Central memory CD4-positive, alpha-beta T cell (primary cell): ENCODE data around the gene PCSK1N.
"Not testable (repeated sequence)": the region's sequence is repeated elsewhere in the genome, so short reads cannot be mapped to it uniquely, and the experiment has no call there.

Source experiments
- DNase-seq: peaks from one replicate; pipeline ENCODE4 v3.0.0; 2022
- total RNA-seq, 3 experiments: gene quantifications; one replicate each; lab custom pipeline; 2026; lab: John Stamatoyannopoulos, UW

Gene PCSK1N
- total RNA-seq: 1.4 to 5.8 (median 2.7) reads per million in 3 experiments

- DNase-seq: peak; percentile 46
Observed at GRCh38 chrX:48835524-48836329, at the start of gene PCSK1N. TSS of gene PCSK1N (minus strand) at chrX:48835610. CDS start at chrX:48835532, 78 bp downstream.

- no peak for DNase-seq
Observed at GRCh38 chrX:48883729-48884128, 48.3 kb upstream of the PCSK1N start.

GRCh38 chrX:48876944-48877343 is 41.5 kb upstream of the PCSK1N start:
- DNase-seq: not testable (repeated sequence)

GRCh38 chrX:48872017-48872416 is 36.6 kb upstream of the PCSK1N start:
- not testable (repeated sequence) for DNase-seq

GRCh38 chrX:48864210-48864609 is 28.8 kb upstream of the PCSK1N start:
- no peak for DNase-seq

- DNase-seq: no peak
Observed at GRCh38 chrX:48854898-48855297, 19.5 kb upstream of the PCSK1N start.

- not testable (repeated sequence) for DNase-seq
Observed at GRCh38 chrX:48854121-48854804, 18.9 kb upstream of the PCSK1N start.

GRCh38 chrX:48853494-48853893 is 18.1 kb upstream of the PCSK1N start:
- DNase-seq: not testable (repeated sequence)

GRCh38 chrX:48852857-48853256 is 17.4 kb upstream of the PCSK1N start:
- DNase-seq: no peak

GRCh38 chrX:48848847-48849246 is 13.4 kb upstream of the PCSK1N start:
- DNase-seq: peak; percentile 44

GRCh38 chrX:48839686-48840085 is 4.3 kb upstream of the PCSK1N start:
- DNase-seq: no peak

GRCh38 chrX:48834383-48834709 is 1.1 kb downstream of the PCSK1N start:
- DNase-seq: no peak

GRCh38 chrX:48833542-48834138 is 1.8 kb downstream of the PCSK1N start:
- DNase-seq: no peak

GRCh38 chrX:48831909-48832291 is 3.5 kb downstream of the PCSK1N start:
- DNase-seq: no peak

- DNase-seq: no peak
Observed at GRCh38 chrX:48831136-48831908, 4.1 kb downstream of the PCSK1N start.

- DNase-seq: no peak
Observed at GRCh38 chrX:48829016-48829735, 6.2 kb downstream of the PCSK1N start.

- no peak for DNase-seq
Observed at GRCh38 chrX:48827654-48827968, 7.8 kb downstream of the PCSK1N start.

GRCh38 chrX:48826876-48827653 is 8.3 kb downstream of the PCSK1N start:
- DNase-seq: no peak

- DNase-seq: no peak
Observed at GRCh38 chrX:48826135-48826875, 9.1 kb downstream of the PCSK1N start, which contains the start of gene ERAS. TSS of gene ERAS (plus strand) at chrX:48826513. CDS start at chrX:48829124, 2,611 bp downstream.

GRCh38 chrX:48824066-48824465 is 11.3 kb downstream of the PCSK1N start:
- no peak for DNase-seq

- DNase-seq: no peak
Observed at GRCh38 chrX:48823053-48823452, 12.4 kb downstream of the PCSK1N start.
